ENCODE results near the gene C8G.

The C8G gene

DNA sequence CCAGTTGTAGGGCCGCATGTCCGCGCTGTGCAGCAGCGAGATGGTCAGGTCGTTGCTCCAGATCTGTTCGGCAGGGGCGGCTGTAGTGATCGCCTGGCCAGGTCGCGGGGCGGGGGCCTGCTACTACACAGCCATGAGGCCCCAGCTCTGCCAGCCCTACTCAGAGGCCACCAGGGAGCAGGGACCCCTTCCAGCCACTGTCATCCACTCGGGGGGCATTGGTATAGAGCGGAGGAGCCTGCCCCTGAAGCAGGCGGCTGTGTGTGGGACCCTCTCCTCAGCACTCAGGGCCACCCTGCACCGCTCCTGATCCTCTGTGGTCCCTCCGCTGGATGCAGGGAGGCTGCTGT lies 2.2 kb upstream of the C8G start:
- DNase-seq = no peak

DNA sequence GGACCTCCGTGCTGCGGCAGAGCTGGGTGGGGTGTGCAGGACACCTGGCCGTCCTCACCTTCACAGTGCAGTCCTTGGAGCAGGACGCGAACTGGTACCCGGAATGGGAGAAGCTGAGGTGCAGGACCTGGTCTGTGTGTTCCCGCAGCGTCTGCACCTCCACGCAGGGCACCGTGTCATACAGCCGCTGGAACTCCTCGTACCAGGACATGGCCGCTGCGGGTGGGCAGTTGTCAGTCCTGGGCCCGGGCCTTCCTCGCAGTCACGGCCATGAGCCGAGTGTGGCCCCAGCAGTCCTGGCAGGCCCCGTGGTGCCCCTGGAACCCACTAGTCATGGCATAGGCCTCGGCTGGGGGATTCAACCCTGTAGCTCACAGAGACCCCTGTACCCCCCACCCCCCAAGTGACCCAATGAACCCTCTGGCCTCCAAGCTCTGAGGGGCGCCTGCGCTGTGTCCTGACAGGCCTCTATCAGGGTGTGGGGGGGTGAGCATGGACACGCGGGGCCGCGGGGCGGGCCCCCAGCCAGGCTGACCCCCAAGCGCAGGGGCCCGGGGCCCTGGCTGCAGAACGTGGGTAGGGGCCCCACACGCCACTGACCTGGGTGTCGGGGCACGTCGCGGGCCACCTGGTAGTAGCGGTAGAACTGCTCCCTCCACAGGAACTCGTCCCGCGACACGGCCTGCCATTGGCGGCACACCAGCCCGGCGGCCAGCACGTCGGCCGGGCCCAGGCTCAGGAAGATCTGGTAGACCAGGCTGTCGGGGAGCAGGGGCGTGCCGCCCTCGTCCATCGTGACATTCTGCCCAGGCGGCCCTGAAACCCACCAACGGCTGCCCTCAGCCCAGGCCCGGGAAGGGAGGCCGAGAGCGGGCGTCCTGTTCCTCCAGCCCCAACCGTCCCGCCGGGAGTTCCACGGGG lies 1.5 kb upstream of the C8G start:
- DNase-seq = peak; percentile 25

DNA sequence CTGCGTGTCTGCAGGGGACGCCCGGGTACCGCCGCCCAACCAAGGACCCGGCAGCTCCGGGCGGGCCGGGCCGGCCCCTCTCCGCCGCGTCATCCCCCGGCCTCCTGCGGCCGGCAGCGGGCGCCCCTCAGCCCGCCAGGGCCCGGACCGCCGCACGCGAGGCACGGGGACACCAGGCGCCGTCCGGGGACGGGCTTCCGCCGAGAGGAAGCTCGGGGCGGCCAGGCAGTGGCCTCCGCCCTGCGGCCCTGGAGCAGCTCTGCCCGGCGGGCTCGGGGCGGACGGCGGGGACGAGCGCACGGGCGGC lies 878 bp upstream of the C8G start:
- DNase-seq = no peak

DNA sequence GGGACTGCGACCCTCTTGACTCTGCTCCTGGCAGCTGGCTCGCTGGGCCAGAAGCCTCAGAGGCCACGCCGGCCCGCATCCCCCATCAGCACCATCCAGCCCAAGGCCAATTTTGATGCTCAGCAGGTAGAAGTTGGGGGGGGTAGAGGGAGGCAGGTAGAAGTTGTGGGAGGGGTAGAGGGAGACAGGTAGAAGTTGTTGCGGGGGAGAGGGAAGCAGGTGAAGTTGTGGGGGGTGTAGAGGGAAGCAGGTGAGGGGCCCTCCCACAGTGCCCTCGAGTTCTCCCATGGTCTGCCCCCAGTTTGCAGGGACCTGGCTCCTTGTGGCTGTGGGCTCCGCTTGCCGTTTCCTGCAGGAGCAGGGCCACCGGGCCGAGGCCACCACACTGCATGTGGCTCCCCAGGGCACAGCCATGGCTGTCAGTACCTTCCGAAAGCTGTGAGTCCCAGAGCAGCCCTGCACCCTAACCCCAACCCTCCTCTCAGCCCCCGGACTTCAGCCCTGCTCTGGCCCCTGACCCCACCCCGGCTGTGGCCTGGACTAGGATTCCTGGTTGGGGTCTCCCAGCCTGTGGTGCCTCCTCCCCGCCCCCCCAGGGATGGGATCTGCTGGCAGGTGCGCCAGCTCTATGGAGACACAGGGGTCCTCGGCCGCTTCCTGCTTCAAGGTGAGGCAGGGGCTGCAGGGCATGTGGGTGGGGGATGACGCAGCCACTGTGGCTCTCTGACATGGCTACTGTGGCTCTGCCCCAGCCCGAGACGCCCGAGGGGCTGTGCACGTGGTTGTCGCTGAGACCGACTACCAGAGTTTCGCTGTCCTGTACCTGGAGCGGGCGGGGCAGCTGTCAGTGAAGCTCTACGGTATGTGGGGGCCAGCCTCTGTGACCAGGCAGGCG lies 537 bp downstream of the C8G start:
- no peak for DNase-seq

DNA sequence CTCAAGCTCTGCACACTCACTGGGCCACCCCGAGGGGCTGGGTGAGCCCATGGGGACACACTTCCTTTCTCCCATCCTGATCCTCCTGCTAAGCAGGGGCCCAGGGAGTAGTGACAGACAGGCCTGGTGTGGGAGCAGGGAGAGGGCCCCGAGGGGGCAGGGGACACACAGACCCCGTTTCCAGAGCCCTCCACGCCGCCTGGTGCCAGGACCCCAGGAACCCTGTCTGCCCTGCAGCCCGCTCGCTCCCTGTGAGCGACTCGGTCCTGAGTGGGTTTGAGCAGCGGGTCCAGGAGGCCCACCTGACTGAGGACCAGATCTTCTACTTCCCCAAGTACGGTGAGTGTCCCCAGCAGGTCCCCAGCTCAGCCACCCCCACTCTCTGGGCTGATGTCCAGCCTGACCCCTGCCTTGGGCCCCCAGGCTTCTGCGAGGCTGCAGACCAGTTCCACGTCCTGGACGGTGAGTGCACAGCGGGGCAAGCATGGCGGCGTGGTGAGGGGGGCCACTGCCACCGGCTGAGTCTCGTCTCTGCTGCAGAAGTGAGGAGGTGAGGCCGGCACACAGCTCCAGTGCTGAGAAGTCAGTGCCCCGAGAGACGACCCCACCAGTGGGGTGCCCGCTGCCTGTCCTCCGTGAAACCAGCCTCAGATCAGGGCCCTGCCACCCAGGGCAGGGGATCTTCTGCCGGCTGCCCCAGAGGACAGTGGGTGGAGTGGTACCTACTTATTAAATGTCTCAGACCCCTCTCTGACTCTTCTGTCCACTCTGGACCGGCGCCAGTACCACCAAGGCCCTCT lies 1.4 kb downstream of the C8G start:
- no peak for DNase-seq

DNA sequence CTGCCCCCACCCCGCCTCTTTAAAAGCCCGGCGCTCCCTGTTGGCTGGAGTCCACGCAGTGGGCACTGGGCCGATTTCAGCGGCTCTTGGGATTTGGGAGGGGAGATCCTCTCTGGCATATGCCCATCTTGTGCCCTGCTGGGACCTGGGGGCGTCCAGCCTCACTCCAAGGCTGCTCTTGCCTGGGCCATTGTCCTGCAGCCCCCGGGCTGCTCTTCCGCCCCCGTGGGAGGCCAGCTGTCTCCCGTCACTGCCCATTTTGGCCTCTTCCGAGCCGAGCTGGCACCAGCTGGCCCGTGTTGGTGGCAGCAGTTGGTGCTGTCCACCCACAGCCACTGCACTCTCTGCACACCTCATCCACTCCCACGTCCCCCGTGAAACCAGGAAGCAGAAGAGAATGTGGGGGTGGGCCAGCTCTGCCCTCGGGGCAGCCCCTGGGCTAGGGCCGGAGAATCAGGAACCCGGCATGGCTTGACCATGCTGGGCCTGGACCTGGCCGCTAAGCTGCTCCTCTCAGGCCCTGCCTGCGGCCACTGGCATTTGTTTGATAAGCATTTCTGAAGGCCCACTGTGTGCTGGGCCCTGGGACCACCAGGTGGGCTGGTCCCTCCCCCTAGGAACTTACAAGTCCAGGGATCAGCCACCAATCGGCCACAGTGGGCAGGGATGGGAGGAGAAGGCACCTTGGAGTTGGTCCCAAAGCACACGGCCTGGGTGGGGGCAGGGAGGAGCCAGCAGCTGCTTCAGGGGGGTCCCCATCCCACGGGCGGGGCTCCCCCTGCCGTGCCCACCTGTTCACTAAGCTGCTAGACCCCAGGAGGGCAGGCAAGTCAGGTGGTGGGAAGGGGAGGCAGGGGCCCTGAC lies 2.2 kb downstream of the C8G start:
- DNase-seq = no peak

GRCh38 chr9:136947955-136948510 lies 3.0 kb downstream of the C8G start:
- DNase-seq = no peak

GRCh38 chr9:136949239-136949816 lies 4.3 kb downstream of the C8G start:
- DNase-seq = no peak

DNA sequence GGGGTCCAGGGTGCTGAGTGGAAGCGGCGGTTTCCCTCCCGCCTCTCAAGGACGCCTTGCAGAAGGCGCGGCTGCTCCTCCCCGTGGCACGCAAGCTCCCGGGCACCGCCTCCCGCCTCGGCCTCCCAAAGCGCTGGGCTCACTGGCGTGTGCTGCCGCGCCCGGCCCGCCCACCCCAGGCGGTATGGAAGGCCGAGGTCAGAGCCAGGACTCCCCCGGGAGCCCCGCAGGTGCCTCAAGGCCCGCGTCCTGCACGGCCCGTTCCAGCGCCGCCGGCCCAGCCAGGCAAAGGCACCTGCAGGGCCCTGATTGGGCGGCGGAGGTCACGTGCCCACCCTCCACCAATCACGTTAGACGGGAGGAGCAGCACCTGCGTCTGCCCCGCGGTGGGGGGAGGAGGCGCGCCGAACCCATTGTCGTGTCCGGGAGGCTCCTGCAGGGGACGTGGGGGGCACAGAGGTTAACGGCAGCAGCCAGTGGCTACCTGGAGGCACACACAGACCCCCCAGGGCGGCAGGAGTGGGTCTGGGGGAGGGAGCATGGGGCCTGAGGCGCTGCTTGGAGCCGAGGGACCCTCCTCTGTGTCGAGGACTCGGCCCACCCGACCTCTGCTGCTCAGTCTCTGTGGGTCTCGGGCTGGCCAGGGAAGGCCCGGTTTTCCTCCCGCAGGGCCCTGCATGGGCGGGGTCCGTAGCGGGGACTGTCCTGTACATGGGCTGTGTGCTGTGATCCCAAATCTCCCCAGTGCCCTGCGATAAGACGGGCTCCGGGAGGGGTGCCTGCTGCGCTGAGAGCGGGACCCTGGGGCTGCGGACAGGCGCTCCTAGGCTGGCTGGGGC lies 5.0 kb downstream of the C8G start:
- peak; percentile 96 for DNase-seq

- peak; percentile 16 for DNase-seq
Measured at GRCh38 chr9:136950656-136951276, 5.7 kb downstream of the C8G start.

- no peak for DNase-seq
Measured at GRCh38 chr9:136951541-136952320, 6.7 kb downstream of the C8G start, which contains the start of gene LCN12. Gene LCN12, plus strand, starts transcription at chr9:136952273. Its CDS starts 55 bp downstream, at chr9:136952328.

GRCh38 chr9:136952321-136952850 lies 7.3 kb downstream of the C8G start:
- DNase-seq = no peak

GRCh38 chr9:136952876-136953770 lies 8.1 kb downstream of the C8G start:
- DNase-seq = no peak

DNA sequence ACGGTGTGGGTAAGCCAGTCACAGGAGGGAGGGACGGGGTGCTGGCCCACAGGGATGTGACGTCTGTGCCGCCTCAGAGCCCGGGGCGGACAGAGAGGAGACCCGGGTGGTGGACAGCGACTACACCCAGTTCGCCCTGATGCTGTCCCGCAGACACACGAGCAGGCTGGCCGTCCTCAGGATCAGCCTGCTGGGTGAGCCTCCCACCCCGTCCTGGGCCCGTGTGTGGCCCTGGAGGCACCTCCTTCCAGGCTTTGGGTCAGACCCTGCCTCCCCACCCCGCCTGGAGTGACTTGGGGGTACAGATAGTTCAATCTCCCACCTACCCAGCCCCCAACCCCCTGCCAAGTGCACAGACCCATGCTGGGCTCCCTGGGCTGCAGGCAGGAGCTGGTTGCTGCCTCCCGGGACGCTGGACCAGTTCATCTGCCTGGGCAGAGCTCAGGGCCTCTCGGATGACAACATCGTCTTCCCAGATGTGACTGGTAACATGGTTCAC lies 8.8 kb downstream of the C8G start:
- no peak for DNase-seq

DNA sequence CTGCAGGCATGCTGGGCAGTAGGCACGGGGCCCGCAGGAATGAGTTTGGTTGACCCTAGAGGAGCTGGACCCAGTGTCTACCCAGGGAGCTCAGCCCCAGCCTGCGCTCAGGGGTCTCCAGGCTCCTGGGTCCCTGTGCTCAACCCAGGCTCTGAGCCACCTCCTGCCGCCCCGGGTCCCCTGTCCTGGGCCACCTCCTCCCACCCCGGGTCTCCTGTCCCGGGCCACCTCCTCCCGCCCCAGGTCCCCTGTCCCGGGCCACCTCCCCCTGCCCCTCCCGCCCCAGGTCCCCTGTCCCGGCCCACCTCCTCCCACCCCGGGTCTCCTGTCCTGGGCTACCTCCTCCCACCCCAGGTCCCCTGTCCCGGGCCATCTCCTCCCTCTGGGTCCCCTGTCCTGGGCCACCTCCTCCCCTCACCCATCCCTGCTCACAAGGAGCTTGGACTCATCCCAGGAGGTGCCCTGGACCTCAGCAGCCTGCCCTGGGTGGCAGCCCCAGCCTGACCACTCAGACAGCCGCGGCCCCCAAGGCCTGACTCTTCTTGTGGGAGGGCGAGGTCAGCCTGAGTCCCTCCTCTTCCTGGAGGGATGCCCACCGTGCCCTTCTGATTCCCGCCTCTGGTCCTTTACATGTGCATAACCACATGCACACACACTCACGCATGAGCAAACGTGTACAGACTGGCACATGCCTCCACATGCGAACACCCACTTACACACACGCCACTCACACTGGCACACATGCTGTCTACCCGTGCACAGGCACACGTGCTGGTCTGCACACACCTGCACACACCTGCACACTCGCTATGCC lies 9.4 kb downstream of the C8G start:
- no peak for DNase-seq

DNA sequence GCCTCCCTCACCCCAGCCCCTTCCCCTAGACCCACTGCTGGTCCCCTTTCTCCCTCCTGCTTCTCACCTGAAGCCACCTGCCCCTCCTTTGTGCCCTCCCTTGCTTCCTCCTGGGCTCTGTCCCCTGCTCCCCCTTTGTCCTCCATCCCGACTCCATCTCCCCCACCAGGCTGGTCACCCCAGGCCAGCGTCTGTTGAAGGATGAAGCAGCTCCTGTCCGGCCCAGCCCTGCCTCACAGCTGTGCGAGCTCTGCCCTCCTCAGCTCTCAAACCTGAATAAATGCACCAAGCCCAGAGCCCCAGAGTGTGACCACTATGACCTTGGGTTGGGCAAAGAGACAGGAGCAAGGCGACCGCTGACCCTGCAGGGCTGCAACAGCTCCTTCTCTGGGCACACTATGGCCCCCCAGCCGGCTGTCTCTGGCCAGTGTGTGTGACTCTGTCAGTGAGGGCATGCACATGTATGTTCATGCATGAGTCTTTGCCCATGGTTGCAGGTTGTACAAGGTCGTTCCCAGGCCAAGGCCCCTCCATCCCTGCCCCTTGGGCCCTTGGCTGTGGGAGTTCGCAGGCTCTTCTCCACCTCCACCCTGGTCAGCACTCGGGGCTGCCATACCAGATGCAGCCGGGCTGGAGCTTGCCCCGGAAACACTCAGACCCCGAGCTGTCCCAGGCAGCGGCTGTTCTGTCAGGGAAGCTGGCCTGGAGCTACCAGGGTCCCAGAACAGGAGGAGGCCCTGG lies 10.3 kb downstream of the C8G start:
- no peak for DNase-seq

Measured in NCI-H345 (cell line).